ENCODE results near the gene PPA1. TPM values are rescaled to one million over a fixed set of nuclear protein-coding genes. Genes with fewer than 3 reads are reported as not detected.

The PPA1 gene
- total and polyA plus RNA-seq, 2 of the 4 experiments (the other 2 are of a cell fraction), result 78.6 to 102 TPM

GRCh38 chr10:70167246-70167645 is 66.0 kb downstream of the PPA1 start:
- peaks cover 16% of the 10 kb centered on the region for H3K9me1 ChIP-seq (ENCODE audit: insufficient read depth, low read length)
- H3K23ac ChIP-seq (ENCODE audit: low read depth, low read length), result no peak overlapping the region
- peaks cover 7% of the 10 kb centered on the region for H3K36me3 ChIP-seq (ENCODE audit: control insufficient read depth, insufficient read depth, low read length)
- H4K5ac ChIP-seq (ENCODE audit: low read depth, low read length), result no peak overlapping the region
- peaks cover 13% of the 10 kb centered on the region for H3K4me1 ChIP-seq (ENCODE audit: control insufficient read depth, insufficient read depth, low read length)
- no peak overlapping the region for H2AK5ac ChIP-seq (ENCODE audit: low read depth, low read length)
- POLR2A ChIA-PET (ENCODE audit: unreplicated experiment), result interaction anchor here (0.6 to 0.7 kb wide), 2 partner anchors 38 to 51 kb away, joined by 3 to 4 read pairs; no protein-coding TSS in a partner anchor
- H3K9ac ChIP-seq (ENCODE audit: low read depth, low read length), result no peak overlapping the region
- no peak for TF ChIP-seq RCOR1 (IDR thresholded peaks at IDR 0.05; ENCODE audit: insufficient replicate concordance, low read length)
- no peak for TF ChIP-seq BHLHE40 (IDR thresholded peaks at IDR 0.05; ENCODE audit: low read depth, low read length)
- TF ChIP-seq NFE2L2 (IDR thresholded peaks at IDR 0.05; ENCODE audit: low read depth, low read length), result no peak
- TF ChIP-seq CEBPB (IDR thresholded peaks at IDR 0.05; ENCODE audit: low read depth, low read length), result no peak
- no peak for TF ChIP-seq POLR2A (IDR thresholded peaks at IDR 0.05; ENCODE audit: low read depth, low read length)
- TF ChIP-seq USF2 (IDR thresholded peaks at IDR 0.05; ENCODE audit: low read depth, low read length), result no peak
- TF ChIP-seq CTCF (conservative IDR thresholded peaks at IDR 0.05; ENCODE audit: low read depth, low read length), result no peak
- no peak for TF ChIP-seq ELK1 (IDR thresholded peaks at IDR 0.05; ENCODE audit: borderline replicate concordance, low read depth, low read length)
- TF ChIP-seq MXI1 (IDR thresholded peaks at IDR 0.05; ENCODE audit: borderline replicate concordance, low read depth, low read length), result no peak
- no peak for TF ChIP-seq MAZ (IDR thresholded peaks at IDR 0.05; ENCODE audit: borderline replicate concordance, low read depth, low read length)
- TF ChIP-seq FOS (IDR thresholded peaks at IDR 0.05; ENCODE audit: low read depth, low read length), result no peak
- no peak for TF ChIP-seq RAD21 (IDR thresholded peaks at IDR 0.05; ENCODE audit: low read length)
- no peak for TF ChIP-seq CHD1 (IDR thresholded peaks at IDR 0.05; ENCODE audit: low read depth, low read length)
- TF ChIP-seq SMC3 (IDR thresholded peaks at IDR 0.05; ENCODE audit: low read depth, low read length), result no peak
- no peak for TF ChIP-seq RFX5 (IDR thresholded peaks at IDR 0.05; ENCODE audit: low read depth, low read length)
- no peak for TF ChIP-seq MAFK (IDR thresholded peaks at IDR 0.05; ENCODE audit: low read depth, low read length)
- no peak overlapping the region for H3K27ac ChIP-seq (ENCODE audit: insufficient read depth, low read length)
- no peak for ATAC-seq (ENCODE audit: low read depth)
- H3K79me1 ChIP-seq (ENCODE audit: low read depth in 1 of 2, low read length in 2 of 2), result peaks cover 9 to 50% of the 10 kb centered on the region in 2 experiments
- no peak overlapping the region for H2AK9ac ChIP-seq (replicated peaks; ENCODE audit: low read depth, low read length, poor library complexity)
- H4K91ac ChIP-seq (ENCODE audit: insufficient read depth, low read depth, low read length), result no peak overlapping the region
- no peak overlapping the region for H2BK5ac ChIP-seq (ENCODE audit: low read depth, low read length, poor library complexity, severe bottlenecking)
- no TSS peak for BruUV-seq (replicated peaks)
- CTCF ChIA-PET, result interaction anchor here (0.6 to 1.5 kb wide), 3 partner anchors 20 to 52 kb away, joined by 3 to 4 read pairs (median 4); no protein-coding TSS in a partner anchor
- H2BK15ac ChIP-seq (ENCODE audit: low read depth, low read length), result no peak overlapping the region
- no peak overlapping the region for H2AFZ ChIP-seq (replicated peaks; ENCODE audit: low read length, poor library complexity)
- 86% methylated on average over 7 of the region's 7 CpGs; no CpG with 5 or more reads in 1 of the 2 experiments for WGBS, 2 experiments (ENCODE audit: extremely low coverage in 2 of 2, insufficient read length in 1 of 2)
- H2BK120ac ChIP-seq (ENCODE audit: low read depth, low read length), result no peak overlapping the region
- H2BK20ac ChIP-seq (ENCODE audit: low read depth, low read length), result no peak overlapping the region
- no peak overlapping the region for H3K4ac ChIP-seq (ENCODE audit: low read depth, low read length)
- no peaks in the 10 kb centered on the region for H3K27me3 ChIP-seq (ENCODE audit: control insufficient read depth, insufficient read depth, low read length)
- DNase-seq, result no peak
- dilution Hi-C loops (cut with HindIII; ENCODE audit: low sequenced_read_pairs, unreplicated experiment) (no loop called here), in situ Hi-C loops (cut with MboI; ENCODE audit: low sequenced_read_pairs) (no loop called here), intact Hi-C loops (cut with micrococcal nuclease) (no loop called here)
- no peak overlapping the region for H3K18ac ChIP-seq (ENCODE audit: low read depth, low read length)
- H3K4me2 ChIP-seq (ENCODE audit: low read depth, low read length), result no peak overlapping the region
- no peak overlapping the region for H3K56ac ChIP-seq (ENCODE audit: extremely low read depth, insufficient read depth, low read length)
- no peak overlapping the region for H3K14ac ChIP-seq (replicated peaks; ENCODE audit: low read depth, low read length)
- H4K8ac ChIP-seq (ENCODE audit: low read depth in 2 of 2, low read length in 2 of 2), result no peak overlapping the region
- peaks cover 79% of the 10 kb centered on the region for H4K20me1 ChIP-seq (ENCODE audit: insufficient read depth, low read length)
- no peak overlapping the region for H3K4me3 ChIP-seq (ENCODE audit: insufficient read depth, low read depth, low read length)
- H3K9me3 ChIP-seq (ENCODE audit: control insufficient read depth, insufficient read depth, low read length), result no peaks in the 10 kb centered on the region

Measured in IMR-90 (cell line).